Hematopoietic multipotent progenitor cell treated with erythropoietin and hydrocortisone succinate and interleukin-3 and kit ligand, for 8 days (in vitro differentiated cells): ENCODE results near the gene TNS1.

Source experiments
- DNase-seq: peaks from one replicate; pipeline ENCODE4 v3.0.0-alpha.2; 2015

TNS1 gene

DNA sequence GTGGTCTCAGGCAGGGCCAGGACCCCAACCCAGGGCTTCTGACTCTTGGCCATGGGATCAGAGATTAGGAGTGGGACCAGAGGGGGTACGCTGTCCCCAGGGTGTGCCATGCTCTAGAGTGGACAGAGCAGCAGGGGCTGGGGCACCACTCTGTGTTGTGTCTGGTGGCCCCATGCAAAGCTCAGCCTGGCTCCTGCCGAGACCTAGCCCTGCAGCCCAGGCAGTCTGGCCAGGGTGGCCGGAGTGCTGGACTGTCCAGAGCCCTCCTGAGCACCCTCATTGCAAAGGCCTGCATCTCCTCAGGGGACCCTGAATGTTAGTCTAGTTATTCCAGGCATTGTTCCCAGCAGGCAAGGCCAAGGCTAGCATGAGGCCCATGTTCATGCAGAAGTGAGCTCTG lies 162.3 kb downstream of the TNS1 start:
- no peak for DNase-seq

DNA sequence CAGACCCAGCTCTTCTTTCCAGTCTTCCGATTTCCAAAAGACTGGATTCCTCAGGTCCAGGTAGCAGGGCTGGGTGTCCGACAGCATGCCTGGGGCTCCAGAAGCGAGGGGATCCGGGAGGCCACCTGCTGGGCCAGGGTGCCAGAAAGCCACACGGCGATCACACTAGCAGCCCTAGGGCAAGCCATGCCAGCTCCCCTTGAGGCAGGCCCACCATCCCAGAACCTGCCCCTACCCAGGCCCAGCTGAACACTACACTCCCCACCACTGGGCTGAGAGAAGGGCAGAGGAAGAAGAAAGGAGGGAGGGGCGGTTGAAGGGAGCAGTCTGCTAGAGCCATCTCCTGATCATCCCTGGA lies 163.1 kb downstream of the TNS1 start:
- DNase-seq: no peak

GRCh38 chr2:217839073-217839749 lies 163.6 kb downstream of the TNS1 start:
- DNase-seq: no peak

DNA sequence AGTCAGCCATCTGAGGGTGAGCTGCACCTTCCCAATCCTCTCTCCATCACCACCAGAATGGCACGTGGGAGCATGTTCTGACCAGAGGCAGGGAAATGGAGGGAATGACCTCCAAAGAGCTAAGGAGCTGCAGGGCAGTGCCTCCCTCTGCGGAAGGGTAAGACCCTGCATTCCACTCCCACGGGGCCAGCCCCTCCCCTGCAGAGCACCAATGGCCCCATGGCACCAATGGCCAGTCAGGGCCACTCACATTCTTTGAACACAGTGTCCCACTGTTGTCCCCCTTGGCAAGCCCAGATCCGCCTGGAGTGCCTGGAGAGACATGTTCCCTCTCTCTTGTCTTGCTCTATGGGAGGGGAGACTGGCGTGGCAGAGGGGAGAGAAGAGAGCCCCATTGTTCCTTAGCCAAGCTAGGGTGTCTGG lies 164.4 kb downstream of the TNS1 start:
- DNase-seq: no peak

DNA sequence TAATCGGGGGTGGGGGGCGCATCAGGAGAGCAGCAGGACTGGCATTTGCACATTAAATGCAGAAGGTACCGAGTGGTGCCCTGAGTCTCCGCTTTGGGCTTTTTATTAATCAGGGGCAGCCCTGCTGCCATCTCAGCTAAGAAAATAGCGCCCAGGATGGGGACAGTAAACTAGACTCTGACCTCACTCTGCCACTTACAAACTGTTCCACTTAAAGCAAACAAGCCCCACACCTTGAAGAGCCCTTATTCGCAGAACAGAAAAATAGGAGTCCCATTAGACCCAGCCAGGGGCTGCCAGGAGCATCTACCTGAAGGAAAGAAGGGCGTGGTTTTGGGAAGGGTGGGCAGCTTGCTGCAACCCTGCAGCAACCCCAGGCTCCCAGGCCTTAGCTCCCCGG lies 165.3 kb downstream of the TNS1 start:
- no peak for DNase-seq

GRCh38 chr2:217836901-217837491 lies 165.8 kb downstream of the TNS1 start:
- DNase-seq: peak; percentile 80

DNA sequence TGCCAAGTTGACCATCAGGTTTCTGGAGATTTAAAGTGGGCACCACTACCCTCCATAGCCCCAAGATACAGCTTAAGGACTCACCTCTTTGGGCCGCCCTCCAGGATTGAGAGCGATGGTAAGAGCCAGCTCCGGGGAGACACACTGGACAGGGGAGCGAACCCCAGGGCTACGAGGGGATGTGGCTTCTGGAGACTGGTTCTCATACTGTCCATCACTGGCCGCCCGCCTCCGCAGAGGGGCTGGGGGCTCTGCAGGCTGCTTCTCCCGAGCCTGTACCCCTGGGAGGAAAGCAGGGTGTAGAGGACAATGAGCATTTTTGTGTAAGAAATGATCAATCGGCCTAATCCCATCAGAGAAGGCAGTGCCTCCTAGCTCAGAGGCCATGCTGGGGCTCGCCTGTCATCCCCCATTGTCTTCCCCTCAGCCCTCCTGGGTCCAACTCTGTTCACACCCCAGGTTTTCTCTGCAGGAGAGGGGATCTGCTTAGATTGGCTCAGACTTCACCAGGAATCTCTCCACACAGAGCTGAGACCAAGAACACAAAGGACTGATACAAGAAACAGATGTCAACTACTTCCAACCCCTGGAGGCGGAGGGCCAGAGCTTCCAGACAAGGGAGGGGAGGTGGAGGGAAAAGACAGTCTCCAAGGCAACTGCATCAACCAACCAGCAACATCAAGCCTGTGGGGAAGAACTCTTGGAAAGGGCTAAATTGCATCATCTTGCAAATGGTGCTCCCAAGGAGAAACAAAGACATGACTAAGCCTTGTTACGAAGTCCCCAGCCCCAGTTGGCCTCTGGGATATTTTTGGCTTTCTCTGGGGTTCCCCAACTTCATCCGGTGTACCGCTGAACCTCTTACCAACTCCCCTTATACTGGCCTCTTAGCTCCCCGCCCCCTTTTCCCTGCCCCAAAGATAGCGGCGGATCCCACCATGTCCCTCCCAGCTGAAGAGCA lies 166.6 kb downstream of the TNS1 start:
- no peak for DNase-seq

- no peak for DNase-seq
Measured at GRCh38 chr2:217834744-217835513, 167.9 kb downstream of the TNS1 start.

GRCh38 chr2:217834057-217834620 lies 168.7 kb downstream of the TNS1 start:
- DNase-seq: no peak

DNA sequence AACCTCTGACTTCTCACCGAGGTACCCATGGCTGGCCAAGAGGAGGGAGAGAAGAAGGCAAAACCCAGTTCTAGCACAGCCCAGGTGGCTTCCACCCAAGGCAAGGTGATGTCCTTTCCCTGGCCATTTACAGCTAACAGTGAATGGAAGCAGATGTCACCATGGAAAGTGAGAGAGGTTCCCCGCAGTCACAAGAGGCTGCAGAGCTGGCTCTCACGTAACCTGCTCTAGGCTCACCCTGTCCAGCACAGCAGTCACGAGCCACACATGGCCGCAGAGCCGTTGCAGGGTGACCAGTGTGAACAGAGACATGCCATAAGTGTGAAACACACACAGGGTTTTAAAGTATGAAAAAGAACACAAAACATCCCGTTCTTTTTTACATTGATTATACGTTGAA lies 169.4 kb downstream of the TNS1 start:
- no peak for DNase-seq

DNA sequence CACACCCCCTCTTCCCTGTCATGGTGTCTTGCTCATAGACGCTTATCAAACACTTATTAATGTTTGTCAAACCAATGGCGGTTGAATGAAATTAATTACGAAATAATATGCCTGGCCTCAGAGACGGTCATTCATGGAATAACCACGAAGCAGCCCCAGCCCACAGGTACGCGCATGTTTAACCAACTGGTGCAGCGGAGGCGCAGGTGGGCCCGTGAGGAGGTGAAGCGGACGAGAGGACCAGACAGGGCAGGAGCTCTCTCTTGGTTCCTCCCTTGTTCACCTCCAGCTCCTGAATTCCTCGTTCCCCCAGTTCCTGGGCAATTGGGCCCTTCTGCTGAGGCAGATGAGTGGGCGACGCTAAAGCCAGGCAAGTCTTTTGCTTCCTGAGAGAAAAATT lies 169.8 kb downstream of the TNS1 start:
- no peak for DNase-seq

GRCh38 chr2:217832115-217832514 lies 170.7 kb downstream of the TNS1 start:
- DNase-seq: no peak

DNA sequence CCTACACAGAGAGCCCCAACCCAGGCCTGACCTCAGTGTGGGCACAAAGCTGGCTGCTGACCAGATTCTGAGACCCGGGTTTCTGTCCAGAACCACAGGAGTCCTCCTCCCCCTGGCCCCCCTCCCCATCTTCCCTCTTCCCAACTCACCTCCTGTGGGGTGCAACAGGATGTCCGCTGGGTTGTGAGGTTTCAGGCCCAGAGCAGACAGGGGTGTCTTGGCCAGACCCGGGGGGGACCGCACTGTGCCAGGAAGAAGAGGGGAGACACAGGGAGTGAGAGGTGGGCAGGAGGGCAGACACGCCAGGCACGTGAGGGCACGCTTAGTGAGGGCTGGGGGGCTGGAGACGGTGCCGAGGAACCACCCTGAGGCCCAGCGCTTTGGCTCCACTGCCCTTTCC lies 171.5 kb downstream of the TNS1 start:
- DNase-seq: no peak

GRCh38 chr2:217830807-217831206 lies 172.0 kb downstream of the TNS1 start:
- no peak for DNase-seq

- no peak for DNase-seq
Measured at GRCh38 chr2:217830061-217830460, 172.7 kb downstream of the TNS1 start.

GRCh38 chr2:217829420-217829819 lies 173.4 kb downstream of the TNS1 start:
- no peak for DNase-seq

GRCh38 chr2:217828336-217828735 lies 174.5 kb downstream of the TNS1 start:
- DNase-seq: no peak

- DNase-seq: peak; percentile 100
Measured at GRCh38 chr2:217827430-217828201, 175.2 kb downstream of the TNS1 start.

GRCh38 chr2:217826991-217827390 lies 175.8 kb downstream of the TNS1 start:
- DNase-seq: no peak

DNA sequence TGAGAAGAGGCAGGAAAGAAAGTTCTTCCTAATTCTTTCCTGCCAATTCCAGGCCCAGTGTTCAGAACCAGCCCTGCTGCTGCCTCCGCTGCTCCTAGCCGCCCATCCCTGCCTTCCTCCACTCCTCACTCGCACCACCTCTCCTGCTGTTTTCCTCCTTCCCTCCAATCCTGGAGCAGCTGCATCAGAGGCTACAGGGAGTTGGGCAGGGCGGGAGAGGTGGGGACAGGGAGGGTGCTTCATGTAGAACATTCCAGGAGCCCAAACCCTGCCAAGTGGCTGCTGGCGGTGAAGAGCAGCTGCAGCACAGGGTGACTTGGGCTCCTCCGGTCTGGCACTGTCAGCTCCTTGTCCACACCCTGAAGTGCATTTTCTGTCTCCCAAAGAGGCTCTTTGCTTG lies 176.3 kb downstream of the TNS1 start:
- peak; percentile 41 for DNase-seq

DNA sequence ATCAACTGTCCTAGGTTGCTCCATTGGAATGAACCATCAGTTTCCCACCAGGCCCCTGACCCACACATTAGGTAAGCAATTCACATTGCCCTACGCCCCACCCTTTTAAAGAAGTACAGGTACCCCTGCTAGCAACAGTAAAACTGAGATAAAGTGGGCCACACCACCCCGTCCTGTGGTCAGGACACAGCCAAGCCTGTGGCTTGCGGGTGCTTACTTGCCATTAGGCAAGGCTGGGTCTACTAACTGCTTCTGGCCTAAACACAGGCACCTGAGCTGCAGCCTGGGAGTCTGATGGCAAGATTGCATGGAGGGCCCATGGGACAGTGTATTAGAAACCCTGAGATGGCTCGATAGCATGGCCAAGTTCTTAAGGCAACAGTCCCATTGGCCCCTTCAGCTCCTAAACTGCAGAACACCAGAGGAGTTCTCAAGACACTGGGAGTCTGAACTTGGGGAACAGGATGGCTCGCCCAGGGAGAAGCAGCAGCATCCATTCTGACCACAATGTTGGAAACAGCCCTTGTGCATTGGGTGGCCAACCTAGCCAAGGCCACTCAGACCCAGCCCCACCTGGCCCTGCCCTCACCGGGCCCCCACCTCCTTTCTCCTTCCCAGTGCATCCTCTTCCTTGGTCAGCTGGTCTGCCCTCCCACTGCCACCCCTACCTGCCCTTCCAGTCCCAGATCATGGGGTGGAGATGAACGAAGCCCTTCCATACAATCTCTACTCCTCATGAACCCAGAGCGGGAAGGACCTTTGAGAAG lies 177.1 kb downstream of the TNS1 start:
- no peak for DNase-seq
